Testis (tissue), 3 donors: ENCODE data around the gene MCTP1. TPM values are rescaled to one million over a fixed set of nuclear protein-coding genes. Genes with fewer than 3 reads are reported as not detected.

Experiments
- DNase-seq: peaks from one replicate; pipeline ENCODE4 v3.0.0-alpha.2; 2019
- H3K27ac ChIP-seq, 2 donors: fragments of 200-600 bp; sonication (generic); one replicate each; pipeline ENCODE4 v1.5.1; 2019
- H3K27me3 ChIP-seq: fragments of 200-600 bp; sonication (generic); one replicate; pipeline ENCODE4 v1.5.1; 2019
- H3K36me3 ChIP-seq: fragments of 200-600 bp; sonication (generic); one replicate; pipeline ENCODE4 v1.5.1; 2017; ENCODE audit warnings: low read depth; ENCODE audit errors: missing control alignments
- H3K4me1 ChIP-seq: fragments of 200-600 bp; sonication (generic); one replicate; pipeline ENCODE4 v1.5.1; 2019
- H3K4me3 ChIP-seq, 2 donors: fragments of 200-600 bp; sonication (generic); one replicate each; pipeline ENCODE4 v1.5.1; 2017 to 2019
- H3K9me3 ChIP-seq: fragments of 200-600 bp; sonication (generic); one replicate; pipeline ENCODE4 v1.5.1; 2017
- POLR2A ChIP-seq: fragments of 450-650 bp; IDR thresholded peaks from one replicate; pipeline ENCODE4 v1.6.1; 2017; ENCODE audit warnings: antibody characterized with exemption, mild to moderate bottlenecking, moderate library complexity
- WGBS, 2 donors: methylation state at CpG; one replicate each; pipeline ENCODE4 v1.1.5; 2018; 5-methylcytosine and 5-hydroxymethylcytosine counted together
- intact Hi-C: fragments of 100-400 bp; cut with DNase I; formaldehyde crosslinking; loops from one replicate; pipeline ENCODE4 v1.15.1; 2023; ENCODE audit warnings: low total_unique reads
- polyA plus RNA-seq: library from polyadenylated mRNA; stranded (reverse); fragments of 350-450 nt; fragmentation: Illumina TruSeq; extraction: RNeasy Lipid Tissue Mini Kit (QIAGEN cat#74804); gene quantifications from one replicate; pipeline ENCODE4 v1.2.3, GENCODE V29; 2014; ENCODE audit warnings: low read depth, low replicate concordance; ENCODE audit not compliant: insufficient read depth
- total RNA-seq, 2 donors: library from RNA; depleted of rRNA; stranded (reverse); fragments of >200 nt; gene quantifications; one replicate each; pipeline ENCODE4 v1.2.3, GENCODE V29; 2016
- TF ChIP-seq, protein P1 (sequence below), 3 experiments: fragments of 450-650 bp in 2 of 3; fragments of 200-600 bp in 1 of 3; sonication (generic) in 1 of 3; IDR thresholded peaks; one replicate each; pipeline ENCODE4 v1.5.1; 2016 to 2019; ENCODE audit warnings: antibody characterized with exemption in 3 of 3, mild to moderate bottlenecking in 2 of 3, moderate library complexity in 1 of 3

Gene MCTP1
- total and polyA plus RNA-seq, 3 donors from 2014 or later = 7.4 to 15.5 (median 9.7) TPM

DNA sequence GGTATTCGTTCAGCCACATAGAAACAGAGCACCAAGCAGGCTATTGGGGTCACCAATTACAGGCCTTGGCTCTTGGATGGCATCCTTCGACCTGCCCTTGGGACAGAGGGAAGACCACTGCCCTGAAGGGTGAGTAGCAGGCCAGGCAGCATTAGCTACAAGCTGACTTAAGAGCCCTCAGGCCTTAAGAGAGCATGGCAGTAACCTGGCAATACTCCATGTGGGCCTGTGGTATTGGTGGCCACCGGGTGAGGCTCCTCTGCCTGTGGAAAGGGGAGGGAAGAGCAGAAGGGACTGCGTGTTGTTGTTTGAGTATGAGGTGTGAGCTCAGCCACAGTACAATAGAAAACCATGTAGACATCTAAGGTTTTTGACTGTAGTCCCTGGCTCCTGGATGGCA, 170.6 kb downstream of the MCTP1 start:
- Histone ChIP-seq H3K4me3 (no peak overlapping the region), H3K4me1 (no peaks in the 10 kb centered on the region), H3K9me3 (no peaks in the 10 kb centered on the region), H3K27ac (no peak overlapping the region), H3K36me3 (no peaks in the 10 kb centered on the region), H3K27me3 (no peaks in the 10 kb centered on the region)
- TF ChIP-seq, protein P1, sequence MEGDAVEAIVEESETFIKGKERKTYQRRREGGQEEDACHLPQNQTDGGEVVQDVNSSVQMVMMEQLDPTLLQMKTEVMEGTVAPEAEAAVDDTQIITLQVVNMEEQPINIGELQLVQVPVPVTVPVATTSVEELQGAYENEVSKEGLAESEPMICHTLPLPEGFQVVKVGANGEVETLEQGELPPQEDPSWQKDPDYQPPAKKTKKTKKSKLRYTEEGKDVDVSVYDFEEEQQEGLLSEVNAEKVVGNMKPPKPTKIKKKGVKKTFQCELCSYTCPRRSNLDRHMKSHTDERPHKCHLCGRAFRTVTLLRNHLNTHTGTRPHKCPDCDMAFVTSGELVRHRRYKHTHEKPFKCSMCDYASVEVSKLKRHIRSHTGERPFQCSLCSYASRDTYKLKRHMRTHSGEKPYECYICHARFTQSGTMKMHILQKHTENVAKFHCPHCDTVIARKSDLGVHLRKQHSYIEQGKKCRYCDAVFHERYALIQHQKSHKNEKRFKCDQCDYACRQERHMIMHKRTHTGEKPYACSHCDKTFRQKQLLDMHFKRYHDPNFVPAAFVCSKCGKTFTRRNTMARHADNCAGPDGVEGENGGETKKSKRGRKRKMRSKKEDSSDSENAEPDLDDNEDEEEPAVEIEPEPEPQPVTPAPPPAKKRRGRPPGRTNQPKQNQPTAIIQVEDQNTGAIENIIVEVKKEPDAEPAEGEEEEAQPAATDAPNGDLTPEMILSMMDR (IDR thresholded peaks at IDR 0.05) = no peak
- no peak for TF ChIP-seq POLR2A
- WGBS, 2 donors = 95 to 96% methylated on average over 4 of the region's 4 CpGs
- intact Hi-C loops = no loop called here
- DNase-seq = no peak

DNA sequence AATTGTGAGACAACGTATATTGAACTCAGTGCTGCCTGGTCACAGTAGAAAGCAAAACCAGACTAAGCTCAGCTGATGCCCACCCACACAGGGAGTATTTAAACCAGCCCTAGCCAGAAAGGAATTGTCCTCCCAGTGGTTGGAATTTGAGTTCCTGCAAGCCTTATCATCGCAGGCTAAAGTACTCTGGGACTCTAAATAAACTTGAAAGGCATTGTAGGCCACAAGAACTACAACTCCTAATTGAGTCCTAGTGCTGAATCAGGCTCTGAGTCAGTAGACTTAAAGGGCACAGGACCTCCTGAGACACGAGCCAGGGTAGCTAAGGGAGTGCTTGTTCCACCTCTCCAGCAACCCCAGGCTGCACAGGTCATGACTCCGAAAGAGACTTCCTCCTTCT, 171.4 kb downstream of the MCTP1 start:
- no peaks in the 10 kb centered on the region for H3K4me1 ChIP-seq
- no peaks in the 10 kb centered on the region for H3K27me3 ChIP-seq
- H3K27ac ChIP-seq = no peak overlapping the region
- no peaks in the 10 kb centered on the region for H3K9me3 ChIP-seq
- H3K36me3 ChIP-seq = no peaks in the 10 kb centered on the region
- intact Hi-C loops = no loop called here
- WGBS, 2 donors = 60 to 74% methylated on average over 4 of the region's 4 CpGs
- TF ChIP-seq POLR2A = no peak
- TF ChIP-seq, protein P1 (IDR thresholded peaks at IDR 0.05) = no peak
- DNase-seq = no peak
- no peak overlapping the region for H3K4me3 ChIP-seq

DNA sequence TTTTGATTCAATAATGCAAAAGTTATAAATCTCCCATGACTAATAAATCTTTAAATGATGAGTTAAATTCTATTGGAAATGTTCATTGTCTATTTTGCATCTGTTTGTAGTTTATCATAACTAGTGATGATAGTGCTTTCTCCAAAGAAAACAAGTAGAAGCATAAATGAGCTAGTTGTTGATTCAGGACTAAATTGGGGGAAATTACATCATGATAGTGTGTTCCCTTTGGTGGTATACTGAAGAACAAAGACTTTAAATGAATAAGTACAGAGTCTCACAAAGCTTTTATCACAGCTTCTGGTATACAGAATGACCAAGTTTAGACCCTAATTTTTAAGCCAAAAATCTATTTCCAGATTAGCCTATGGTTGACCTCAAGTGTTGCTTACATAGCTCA, 173.8 kb downstream of the MCTP1 start:
- no peak overlapping the region for H3K27ac ChIP-seq
- no peaks in the 10 kb centered on the region for H3K36me3 ChIP-seq
- H3K4me1 ChIP-seq = no peaks in the 10 kb centered on the region
- no peak overlapping the region for H3K4me3 ChIP-seq
- no peaks in the 10 kb centered on the region for H3K9me3 ChIP-seq
- intact Hi-C loops = no loop called here
- TF ChIP-seq, protein P1 (IDR thresholded peaks at IDR 0.05) = no peak
- H3K27me3 ChIP-seq = no peaks in the 10 kb centered on the region
- DNase-seq = no peak

DNA sequence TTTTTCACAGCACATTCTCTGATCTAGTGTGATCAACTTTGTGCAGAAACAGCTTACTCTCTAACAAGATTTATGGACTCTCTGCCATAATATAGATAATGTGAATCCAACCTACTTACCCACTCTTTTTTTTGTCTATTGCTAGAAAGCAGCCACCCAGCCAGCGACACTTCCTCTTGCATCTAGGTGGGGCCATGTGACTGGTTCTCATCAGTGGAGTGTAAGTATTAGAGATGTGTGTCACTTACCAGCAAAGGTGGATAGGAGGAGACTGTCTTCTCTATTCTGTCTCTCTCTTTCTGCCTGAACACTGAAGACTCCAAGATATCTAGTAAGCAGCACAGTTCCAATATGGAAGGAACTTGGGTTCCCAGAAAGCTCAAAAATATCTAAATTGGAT, 174.8 kb downstream of the MCTP1 start:
- TF ChIP-seq POLR2A = no peak
- TF ChIP-seq, protein P1 (IDR thresholded peaks at IDR 0.05) = no peak
- Histone ChIP-seq H3K4me1 (no peaks in the 10 kb centered on the region), H3K27me3 (no peaks in the 10 kb centered on the region), H3K4me3 (no peak overlapping the region), H3K27ac (no peak overlapping the region), H3K9me3 (no peaks in the 10 kb centered on the region), H3K36me3 (no peaks in the 10 kb centered on the region)
- DNase-seq = no peak
- WGBS, 2 donors = 68 to 85% methylated on average over 1 of the region's 1 CpG
- intact Hi-C loops = no loop called here

DNA sequence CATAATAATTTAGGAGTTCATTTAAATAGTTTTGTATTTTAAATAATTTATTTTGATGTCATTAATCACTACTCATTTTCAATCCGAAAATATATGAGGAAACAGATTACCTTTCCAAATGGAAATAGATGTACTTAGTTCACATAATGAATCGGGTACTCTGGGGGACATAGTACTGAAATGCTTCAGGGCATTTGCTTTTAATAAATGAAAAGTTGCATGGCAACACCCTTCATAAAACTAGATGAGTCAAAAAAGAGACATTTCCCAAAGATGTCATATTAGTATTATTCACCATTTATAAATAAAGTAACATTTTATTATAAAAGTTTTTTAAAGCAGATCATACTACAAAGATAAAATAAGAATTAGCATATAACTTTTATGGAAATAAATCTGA, 177.8 kb downstream of the MCTP1 start:
- Histone ChIP-seq H3K36me3 (no peaks in the 10 kb centered on the region), H3K4me1 (no peaks in the 10 kb centered on the region), H3K4me3 (no peak overlapping the region), H3K9me3 (no peaks in the 10 kb centered on the region), H3K27me3 (no peaks in the 10 kb centered on the region), H3K27ac (no peak overlapping the region)
- DNase-seq = no peak
- intact Hi-C loops = no loop called here
- TF ChIP-seq, protein P1 (IDR thresholded peaks at IDR 0.05) = no peak
- TF ChIP-seq POLR2A = no peak
- WGBS, 2 donors = 87 to 95% methylated on average over 2 of the region's 2 CpGs
